ENCODE results near the gene SLC38A8.

DNA sequence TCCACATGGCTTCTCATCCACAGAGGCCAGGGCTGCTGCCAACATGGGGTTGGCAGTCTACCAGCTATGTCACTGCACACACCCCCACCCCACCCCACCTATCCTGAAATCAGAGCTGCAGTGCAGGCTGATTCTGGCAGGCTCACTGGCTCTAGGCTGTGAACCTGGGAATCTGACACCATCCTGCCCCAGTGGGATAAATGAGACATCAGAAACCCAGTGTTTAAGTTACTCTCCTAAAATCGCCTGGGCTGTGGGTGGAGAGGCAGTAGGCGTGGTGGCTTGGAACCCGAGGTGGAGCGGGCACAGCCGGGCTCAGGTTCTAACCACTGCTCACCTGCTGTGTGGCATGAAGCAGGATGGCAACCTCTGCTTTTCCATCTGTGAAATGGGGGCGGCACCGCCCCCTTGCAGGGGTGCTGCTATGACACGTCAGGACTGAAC, 5.6 kb downstream of the SLC38A8 start:
- no peak for TF ChIP-seq POLR2AphosphoS5 (IDR thresholded peaks at IDR 0.05; ENCODE audit: low read depth, low read length)
- no peak for TF ChIP-seq POLR2A (IDR thresholded peaks at IDR 0.05; ENCODE audit: low read depth, low read length)
- no peak for TF ChIP-seq TAF1 (IDR thresholded peaks at IDR 0.05; ENCODE audit: borderline replicate concordance, low read depth, low read length)

Data from GM12892 (cell line).